ENCODE measurements around the gene MEF2B. TPM values are rescaled to one million over a fixed set of nuclear protein-coding genes. Genes with fewer than 3 reads are reported as not detected.
"Not testable (repeated sequence)": the region's sequence is repeated elsewhere in the genome, so short reads cannot be mapped to it uniquely, and the experiment has no call there.

Gene MEF2B
- total RNA-seq, 1 donor, result 0.10 TPM

DNA sequence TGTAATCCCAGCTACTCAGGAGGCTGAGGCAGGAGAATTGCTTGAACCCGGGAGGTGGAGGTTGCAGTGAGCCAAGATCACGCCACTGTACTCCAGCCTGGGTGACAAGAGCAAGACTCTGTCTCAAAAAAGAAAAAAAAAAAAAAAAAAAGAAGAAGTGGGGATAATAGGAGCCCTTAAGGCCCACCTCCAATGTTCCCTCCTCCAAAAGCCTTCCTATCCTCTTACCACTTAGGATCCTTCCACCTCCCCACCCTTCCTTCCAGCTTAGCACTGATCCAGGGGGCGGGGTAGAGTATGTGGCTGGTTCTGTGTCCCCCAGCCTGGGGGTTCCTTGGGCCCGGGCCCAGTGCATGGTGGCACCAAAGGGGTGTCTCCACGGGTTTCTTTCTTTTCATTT, 3.2 kb upstream of the MEF2B start:
- H3K4me3 ChIP-seq (ENCODE audit: low read length); H3K9me3 ChIP-seq (ENCODE audit: low read depth, low read length); H3K27me3 ChIP-seq (ENCODE audit: insufficient read depth, low read length): not testable (repeated sequence)
- H3K4me1 ChIP-seq (ENCODE audit: insufficient read depth, low read length), result peaks cover 16% of the 10 kb centered on the region

DNA sequence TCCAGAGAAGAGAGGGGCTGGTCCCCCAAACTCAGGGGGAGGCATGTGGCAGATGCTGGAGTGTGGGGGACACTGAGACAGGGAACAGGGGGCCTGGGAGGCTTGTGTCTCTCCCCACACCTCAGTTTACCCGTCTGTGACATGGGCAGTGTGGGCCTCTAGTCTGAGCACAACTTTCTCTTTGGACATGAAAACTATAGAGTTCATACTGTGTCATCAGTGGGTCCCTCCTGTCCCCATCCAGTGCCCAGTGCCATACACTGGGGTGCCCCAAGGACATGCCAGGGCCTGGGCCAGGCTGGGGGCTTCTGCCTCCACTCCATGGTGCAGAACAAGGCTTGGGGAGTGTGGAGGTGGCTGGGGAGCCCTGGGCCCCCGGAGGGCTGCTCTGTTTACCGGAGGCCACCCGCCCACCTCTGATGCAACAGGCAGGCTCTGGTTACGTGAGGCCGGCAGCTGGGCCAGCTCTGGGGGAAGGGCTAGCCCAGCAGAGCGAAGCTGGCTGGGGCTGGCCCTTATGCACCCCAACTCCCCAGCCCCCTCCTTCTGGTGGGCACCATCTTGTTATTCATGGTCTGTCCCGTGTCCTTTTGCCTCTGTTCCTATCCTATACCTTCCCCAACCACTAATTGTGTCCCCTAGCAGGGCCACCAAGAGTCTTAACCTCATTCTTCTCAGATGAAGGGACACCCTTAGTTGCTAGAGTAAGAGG, 1.9 kb upstream of the MEF2B start:
- H3K9me3 ChIP-seq (ENCODE audit: low read depth, low read length), result no peaks in the 10 kb centered on the region
- H3K27me3 ChIP-seq (ENCODE audit: insufficient read depth, low read length), result no peaks in the 10 kb centered on the region
- H3K4me3 ChIP-seq (ENCODE audit: low read length), result no peak overlapping the region
- H3K4me1 ChIP-seq (ENCODE audit: insufficient read depth, low read length), result peaks cover 16% of the 10 kb centered on the region

DNA sequence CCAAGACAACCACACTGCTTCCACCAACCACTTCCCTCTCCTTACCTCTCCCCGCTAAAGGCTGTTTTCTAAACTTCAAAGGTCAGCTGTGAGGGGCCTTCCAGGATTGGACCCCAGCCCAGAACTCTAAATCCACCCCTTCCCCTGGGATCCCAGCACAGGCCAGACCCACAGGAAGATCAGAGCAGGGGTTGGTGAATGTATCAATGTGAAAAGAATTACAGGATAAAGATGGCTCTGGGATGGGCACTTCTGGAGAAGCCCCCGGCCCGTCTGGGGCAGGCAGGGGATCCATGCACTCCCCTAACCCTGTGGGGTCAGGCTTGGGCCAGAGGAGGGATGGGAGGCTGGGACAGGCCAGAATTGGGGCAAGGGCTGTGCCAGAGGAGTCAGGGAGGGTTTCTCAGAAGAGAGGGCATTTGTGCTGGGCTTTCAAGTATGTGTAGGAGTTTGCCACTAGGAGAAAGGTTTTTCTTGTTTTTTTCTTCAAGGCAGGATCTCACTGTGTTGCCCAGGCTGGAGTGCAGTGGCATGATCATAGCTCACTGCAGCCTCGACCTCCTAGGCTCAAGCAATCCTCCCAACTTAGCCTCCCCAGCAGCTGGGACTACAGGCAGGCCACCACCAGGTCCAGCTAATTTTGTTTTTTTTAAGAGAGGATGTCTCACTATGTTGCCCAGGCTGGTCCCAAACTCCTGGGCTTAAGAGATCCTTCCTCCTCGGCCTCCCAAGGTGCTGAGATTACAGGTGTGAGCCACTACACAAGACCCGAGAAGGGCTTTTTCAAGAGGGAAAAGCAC, 1.0 kb upstream of the MEF2B start:
- Histone ChIP-seq H3K27me3 (ENCODE audit: insufficient read depth, low read length) (no peaks in the 10 kb centered on the region), H3K9me3 (ENCODE audit: low read depth, low read length) (no peaks in the 10 kb centered on the region), H3K4me1 (ENCODE audit: insufficient read depth, low read length) (peaks cover 16% of the 10 kb centered on the region), H3K4me3 (ENCODE audit: low read length) (no peak overlapping the region)

DNA sequence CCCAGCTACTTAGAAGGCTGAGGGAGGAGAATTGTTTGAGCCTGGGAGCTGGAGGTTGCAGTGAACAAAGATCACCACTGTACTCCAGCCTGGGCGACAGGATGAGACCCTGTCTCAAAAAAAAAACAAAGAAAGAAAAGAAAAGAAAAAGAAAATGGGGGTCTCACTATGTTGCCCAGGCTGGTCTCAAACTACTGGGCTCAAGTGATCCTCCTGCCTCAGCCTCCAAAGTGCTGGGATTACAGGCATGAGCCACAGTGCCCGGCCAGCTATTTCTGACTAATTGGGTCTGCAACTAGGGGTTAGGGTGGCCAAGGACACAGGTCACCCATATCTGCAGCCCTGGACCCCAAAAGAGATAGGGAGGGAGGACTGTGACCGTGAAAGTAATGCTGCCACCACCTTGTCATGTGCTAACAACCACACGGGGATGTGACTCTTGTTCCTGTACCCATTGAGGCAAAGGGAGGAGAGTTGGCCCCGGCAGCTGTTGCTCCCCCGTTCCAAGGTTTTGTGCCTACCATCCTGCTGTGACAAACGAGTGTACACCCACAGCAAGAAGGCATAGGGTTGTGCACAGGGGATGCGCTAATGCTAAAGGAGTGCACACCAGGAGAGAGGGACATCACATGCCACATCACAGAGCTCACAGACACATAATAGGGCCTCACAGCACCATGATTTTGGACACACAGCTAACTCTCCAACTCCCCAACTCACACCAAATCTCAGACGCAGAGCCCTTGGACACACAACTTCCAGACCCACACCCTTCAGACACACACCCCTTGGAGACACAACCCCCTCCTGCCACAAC, 619 bp downstream of the MEF2B start:
- Histone ChIP-seq H3K27me3 (ENCODE audit: insufficient read depth, low read length) (no peaks in the 10 kb centered on the region), H3K4me3 (ENCODE audit: low read length) (no peak overlapping the region), H3K9me3 (ENCODE audit: low read depth, low read length) (no peaks in the 10 kb centered on the region), H3K4me1 (ENCODE audit: insufficient read depth, low read length) (peaks cover 16% of the 10 kb centered on the region)

DNA sequence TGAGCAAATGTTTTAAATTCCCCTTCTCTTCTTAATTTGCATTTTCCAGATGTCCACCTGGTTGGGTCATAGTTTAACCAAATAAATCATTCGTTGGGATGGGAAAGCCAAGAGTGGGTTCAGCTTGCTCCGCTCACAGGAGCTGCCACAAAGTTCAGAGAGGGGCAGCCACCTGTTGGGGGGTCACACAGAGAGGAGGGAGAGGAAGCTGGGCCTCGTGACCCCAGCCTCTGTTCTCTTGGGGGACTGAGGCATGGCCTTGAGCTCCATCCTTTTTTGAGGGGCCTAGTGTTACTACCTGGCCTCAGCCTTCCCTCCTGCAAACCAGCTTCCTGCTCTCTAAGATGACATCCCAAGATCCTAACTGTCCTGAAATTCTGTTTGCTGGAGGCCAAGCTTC, 2.5 kb downstream of the MEF2B start:
- peaks cover 16% of the 10 kb centered on the region for H3K4me1 ChIP-seq (ENCODE audit: insufficient read depth, low read length)
- H3K27me3 ChIP-seq (ENCODE audit: insufficient read depth, low read length), result no peaks in the 10 kb centered on the region
- no peaks in the 10 kb centered on the region for H3K9me3 ChIP-seq (ENCODE audit: low read depth, low read length)
- no peak overlapping the region for H3K4me3 ChIP-seq (ENCODE audit: low read length)

DNA sequence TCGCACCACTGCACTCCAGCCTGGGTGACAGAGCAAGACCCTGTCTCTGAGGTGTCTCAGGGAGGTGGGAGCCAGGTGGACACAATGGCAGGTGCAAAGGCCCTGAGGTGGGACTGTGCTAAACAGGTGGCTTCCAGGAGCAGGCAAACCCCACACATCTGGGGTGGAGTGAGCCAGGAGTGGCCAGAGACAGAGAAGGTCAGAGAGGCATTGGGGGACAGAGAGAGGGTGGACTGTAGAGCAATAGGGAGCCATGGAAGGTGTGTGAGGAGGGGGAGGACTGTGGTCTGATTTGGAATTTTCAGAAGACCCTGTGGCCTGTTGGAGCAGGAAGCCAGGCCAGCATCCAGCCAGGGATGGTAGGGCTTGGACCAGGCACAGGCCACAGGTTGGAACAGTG, 4.7 kb downstream of the MEF2B start:
- H3K4me3 ChIP-seq (ENCODE audit: low read length), result no peak overlapping the region
- no peaks in the 10 kb centered on the region for H3K27me3 ChIP-seq (ENCODE audit: insufficient read depth, low read length)
- H3K9me3 ChIP-seq (ENCODE audit: low read depth, low read length), result no peaks in the 10 kb centered on the region
- H3K4me1 ChIP-seq (ENCODE audit: insufficient read depth, low read length), result peaks cover 6% of the 10 kb centered on the region

DNA sequence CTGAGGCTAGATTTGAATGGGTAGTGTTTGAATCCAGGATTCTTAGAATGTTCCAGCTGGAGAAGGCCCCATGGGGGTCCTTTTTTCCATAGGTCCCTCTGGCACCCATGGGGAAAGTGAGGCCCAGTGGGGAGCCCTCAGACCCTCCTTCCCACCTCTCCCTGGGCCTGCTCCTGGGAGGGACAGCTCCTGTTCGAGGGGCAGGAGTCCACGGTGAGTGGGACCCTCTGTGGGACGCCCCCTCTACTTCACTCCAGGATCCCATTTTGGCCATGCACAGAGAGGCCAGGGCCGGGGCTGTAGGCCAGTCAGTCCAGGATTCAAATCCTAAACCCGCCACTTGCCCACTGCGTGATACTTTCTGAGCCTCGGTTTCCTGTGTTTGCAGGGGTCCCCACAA, 7.6 kb downstream of the MEF2B start:
- H3K4me1 ChIP-seq (ENCODE audit: insufficient read depth, low read length), result no peaks in the 10 kb centered on the region
- no peaks in the 10 kb centered on the region for H3K9me3 ChIP-seq (ENCODE audit: low read depth, low read length)
- no peak overlapping the region for H3K4me3 ChIP-seq (ENCODE audit: low read length)
- H3K27me3 ChIP-seq (ENCODE audit: insufficient read depth, low read length), result no peaks in the 10 kb centered on the region

DNA sequence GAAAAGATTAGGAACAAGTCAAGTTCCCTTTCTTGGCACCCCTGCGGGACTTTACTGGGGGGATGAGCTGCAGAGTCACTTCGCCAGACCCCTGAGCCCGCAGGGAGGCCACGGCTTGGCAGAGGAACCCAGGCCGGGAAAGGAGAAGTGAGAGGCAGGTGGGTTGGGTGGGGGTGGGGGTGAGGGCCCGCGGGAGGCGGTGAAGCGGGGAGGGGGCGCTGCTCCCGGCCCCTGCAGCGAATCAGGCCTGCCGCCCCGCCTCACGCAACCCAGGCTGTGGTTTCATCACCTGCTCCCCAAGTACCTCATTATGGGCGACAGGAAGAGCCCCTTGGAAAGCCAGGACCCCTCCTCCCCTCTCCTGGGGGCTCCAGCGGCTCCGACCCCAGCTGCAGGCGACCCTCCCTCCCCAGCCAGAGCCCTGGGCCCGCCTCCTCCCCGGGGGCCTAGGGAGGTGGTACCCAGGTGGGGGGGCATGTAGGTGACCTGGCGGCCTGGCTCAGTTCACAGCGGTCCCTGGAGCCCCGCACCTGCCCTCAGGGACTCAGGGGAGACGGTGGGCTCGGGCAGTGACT, 9.5 kb downstream of the MEF2B start:
- no peak overlapping the region for H3K4me3 ChIP-seq (ENCODE audit: low read length)
- H3K4me1 ChIP-seq (ENCODE audit: insufficient read depth, low read length), result no peaks in the 10 kb centered on the region
- no peaks in the 10 kb centered on the region for H3K9me3 ChIP-seq (ENCODE audit: low read depth, low read length)
- H3K27me3 ChIP-seq (ENCODE audit: insufficient read depth, low read length), result no peaks in the 10 kb centered on the region

DNA sequence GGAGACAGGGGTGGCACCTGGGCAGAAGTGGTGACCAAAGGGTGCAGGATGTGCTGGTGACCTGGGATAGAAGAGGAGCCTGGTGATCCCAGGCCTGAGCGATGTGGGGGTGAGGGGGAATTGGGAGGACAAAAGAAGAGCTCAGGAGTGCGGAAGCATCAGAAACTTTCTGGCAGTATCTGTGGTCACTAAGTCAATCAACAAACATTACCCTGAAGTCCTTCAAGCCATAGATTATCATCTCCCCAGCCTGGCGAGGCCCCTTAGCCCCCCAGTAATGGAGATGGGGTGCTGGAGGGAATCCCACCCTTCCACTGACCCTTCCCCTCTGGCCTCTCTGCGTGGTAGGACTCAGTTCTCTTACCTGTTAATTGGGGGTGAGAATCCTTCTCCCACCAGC, 10.5 kb downstream of the MEF2B start:
- H3K27me3 ChIP-seq (ENCODE audit: insufficient read depth, low read length), result no peaks in the 10 kb centered on the region
- no peak overlapping the region for H3K4me3 ChIP-seq (ENCODE audit: low read length)
- no peaks in the 10 kb centered on the region for H3K4me1 ChIP-seq (ENCODE audit: insufficient read depth, low read length)
- H3K9me3 ChIP-seq (ENCODE audit: low read depth, low read length), result no peaks in the 10 kb centered on the region

DNA sequence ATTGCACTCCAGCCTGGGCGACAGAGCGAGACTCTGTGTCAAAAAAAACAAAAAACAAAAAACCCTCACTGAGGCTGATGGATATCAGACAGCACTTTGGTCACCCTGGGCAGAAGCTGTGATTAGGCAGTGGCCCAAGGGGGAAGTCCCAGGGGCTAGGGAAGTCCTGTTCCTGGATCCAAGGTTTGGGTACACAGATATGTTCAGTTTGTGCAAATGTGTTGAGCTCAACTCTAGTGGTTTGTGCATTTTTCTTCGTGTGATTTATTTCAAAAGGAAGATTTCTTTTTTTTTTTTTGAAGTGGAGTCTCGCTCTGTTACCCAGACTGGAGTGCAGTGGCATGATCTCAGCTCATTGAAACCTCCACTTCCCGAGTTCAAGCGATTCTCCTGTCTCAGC, 12.3 kb downstream of the MEF2B start:
- no peaks in the 10 kb centered on the region for H3K4me1 ChIP-seq (ENCODE audit: insufficient read depth, low read length)
- no peak overlapping the region for H3K4me3 ChIP-seq (ENCODE audit: low read length)
- no peaks in the 10 kb centered on the region for H3K9me3 ChIP-seq (ENCODE audit: low read depth, low read length)
- no peaks in the 10 kb centered on the region for H3K27me3 ChIP-seq (ENCODE audit: insufficient read depth, low read length)

DNA sequence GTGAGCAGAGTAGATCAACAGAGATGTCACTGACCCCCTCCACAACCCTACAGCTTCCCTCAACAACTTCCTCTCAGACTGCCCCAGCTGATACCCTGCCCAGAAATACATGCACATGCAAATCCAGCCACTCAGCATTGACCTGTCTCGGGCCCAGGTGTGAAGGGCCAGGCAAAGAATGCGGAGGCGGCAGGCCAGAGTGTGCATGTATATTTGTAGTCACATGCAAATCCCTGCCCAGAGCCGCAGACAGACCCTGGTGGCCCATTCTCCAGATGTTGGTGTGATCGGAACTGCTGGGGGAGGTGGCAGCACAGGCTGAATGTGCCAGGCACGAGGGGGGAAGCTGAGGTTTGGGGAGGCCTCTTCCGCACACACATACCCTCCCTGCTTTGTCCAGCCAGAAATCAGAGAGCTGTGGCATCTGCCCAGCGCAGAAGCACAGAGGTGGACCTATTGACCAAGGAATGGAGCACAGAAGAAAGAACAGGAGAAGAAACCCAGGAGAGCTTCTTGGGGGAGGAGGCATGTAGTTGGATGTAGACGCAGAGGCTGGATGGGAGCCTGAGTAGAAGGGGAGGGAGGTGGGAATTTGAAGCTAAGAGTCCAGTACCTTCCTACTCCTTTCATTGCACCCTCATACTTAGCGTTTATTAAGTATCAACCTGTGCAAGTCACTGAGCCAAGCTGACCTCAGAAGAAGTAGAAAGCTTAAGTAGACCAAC, 14.4 kb downstream of the MEF2B start:
- Histone ChIP-seq H3K27me3 (ENCODE audit: insufficient read depth, low read length) (no peaks in the 10 kb centered on the region), H3K4me1 (ENCODE audit: insufficient read depth, low read length) (no peaks in the 10 kb centered on the region), H3K9me3 (ENCODE audit: low read depth, low read length) (no peaks in the 10 kb centered on the region), H3K4me3 (ENCODE audit: low read length) (no peak overlapping the region)

DNA sequence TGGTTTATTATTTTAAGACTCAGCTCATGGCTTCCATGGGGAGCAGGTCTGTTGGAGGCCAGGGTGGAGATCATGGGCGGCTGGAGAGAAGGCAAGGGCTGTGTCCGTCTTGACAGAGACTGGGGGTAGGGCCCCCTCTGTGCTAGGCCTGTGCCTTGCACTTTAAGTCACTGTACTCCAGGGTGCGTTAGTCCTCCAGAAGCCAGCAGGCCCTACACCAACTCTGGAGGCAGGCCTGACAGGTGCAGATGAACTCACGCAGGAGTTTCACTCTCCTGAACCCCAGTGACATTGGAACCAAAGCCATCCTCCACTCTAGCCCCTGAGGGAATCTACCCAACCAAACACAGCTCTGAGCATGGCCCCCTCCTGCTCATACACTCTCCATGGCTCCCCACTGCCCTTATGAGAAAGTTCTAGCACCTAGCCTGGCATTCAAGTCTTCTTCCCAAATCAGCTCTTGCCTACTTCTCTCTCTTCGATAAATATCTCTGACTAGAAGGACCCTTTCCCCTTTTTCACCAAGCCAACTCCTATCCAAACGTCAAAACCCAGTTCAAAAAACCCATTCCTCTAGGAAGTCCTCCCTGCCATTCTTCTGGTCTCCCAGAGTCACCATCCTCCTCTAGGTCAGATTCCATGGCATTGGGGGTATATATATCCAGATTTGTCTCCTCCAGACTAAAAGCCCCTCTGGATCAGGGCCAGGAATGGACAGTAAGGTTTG, 15.1 kb downstream of the MEF2B start:
- no peaks in the 10 kb centered on the region for H3K27me3 ChIP-seq (ENCODE audit: insufficient read depth, low read length)
- no peak overlapping the region for H3K4me3 ChIP-seq (ENCODE audit: low read length)
- H3K9me3 ChIP-seq (ENCODE audit: low read depth, low read length), result no peaks in the 10 kb centered on the region
- no peaks in the 10 kb centered on the region for H3K4me1 ChIP-seq (ENCODE audit: insufficient read depth, low read length)

DNA sequence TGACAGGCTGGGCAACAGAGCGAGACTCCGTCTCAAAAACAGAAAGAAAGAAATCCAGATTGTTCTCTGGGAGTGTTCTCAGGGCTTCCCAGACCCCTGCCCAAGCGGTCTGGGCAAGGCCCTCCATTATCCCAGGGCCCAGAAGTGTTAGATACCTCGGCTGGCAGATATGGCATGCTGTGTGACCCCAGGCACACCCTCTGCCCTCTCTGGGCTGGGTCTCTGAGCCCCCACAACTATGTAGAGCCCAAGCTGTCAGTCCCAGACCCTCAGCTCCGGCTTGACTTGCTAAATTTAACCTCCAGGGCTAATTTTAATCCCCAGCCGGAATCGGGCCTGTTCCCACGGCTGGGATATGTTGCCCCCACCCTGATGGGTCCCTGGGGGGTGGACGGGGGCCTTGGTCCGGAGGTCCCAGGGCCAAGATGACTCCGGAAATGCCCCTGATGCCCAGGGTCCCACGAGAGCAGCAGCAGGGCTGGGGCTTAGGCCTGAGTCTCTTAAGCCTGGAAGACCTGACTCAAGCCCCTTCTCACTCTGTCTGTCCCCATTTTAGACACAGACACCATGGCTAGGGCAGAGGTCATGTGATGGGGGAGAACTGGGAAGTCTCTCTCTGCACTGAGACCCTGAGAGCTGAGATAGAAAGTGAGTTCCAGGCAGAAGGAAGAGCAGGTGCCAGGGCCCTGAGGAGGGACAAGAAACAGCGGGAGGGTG, 17.2 kb downstream of the MEF2B start:
- Histone ChIP-seq H3K4me3 (ENCODE audit: low read length) (no peak overlapping the region), H3K27me3 (ENCODE audit: insufficient read depth, low read length) (no peaks in the 10 kb centered on the region), H3K4me1 (ENCODE audit: insufficient read depth, low read length) (no peaks in the 10 kb centered on the region), H3K9me3 (ENCODE audit: low read depth, low read length) (no peaks in the 10 kb centered on the region)

Measured in mononuclear cell (primary cell).